HG03097 (cell line): ENCODE results near the gene DLX3.

ENCODE experiments used
- ATAC-seq: cut with Tn5 transposase; IDR thresholded peaks from one replicate; pipeline ENCODE4 v1.9.1; 2021; ENCODE audit not compliant: unreplicated experiment, low FRiP score

The DLX3 gene

DNA sequence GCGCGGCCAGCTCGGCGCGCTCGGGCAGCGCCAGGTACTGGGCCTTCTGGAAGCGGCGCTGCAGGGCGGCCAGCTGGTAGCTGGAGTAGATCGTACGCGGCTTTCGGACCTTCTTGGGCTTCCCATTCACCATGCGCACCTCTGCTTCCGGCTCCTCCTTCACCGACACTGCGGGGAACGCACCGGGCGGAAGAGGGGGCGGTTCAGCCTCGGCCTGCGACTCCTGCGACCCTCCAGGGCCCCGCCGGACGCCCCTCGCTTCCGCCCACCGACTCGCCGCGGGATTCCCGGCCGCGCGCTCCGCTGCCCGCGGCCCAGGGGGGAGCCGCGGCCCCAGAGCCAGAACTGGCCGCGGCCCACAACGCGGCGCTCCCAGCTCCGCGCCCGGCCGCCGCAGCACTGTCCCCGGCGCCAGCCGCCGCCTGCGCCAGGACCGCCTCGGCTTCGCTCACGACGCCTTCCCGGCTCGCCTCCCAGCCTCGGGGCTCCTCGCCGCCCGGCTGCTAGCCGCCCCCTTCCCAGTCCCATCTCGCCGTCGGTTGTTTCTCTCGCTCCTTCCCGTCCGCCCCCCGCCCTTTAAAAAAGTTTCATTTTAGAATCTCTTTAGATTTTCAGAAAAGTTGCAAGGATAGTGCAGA, 1.5 kb downstream of the DLX3 start:
- ATAC-seq: no peak

DNA sequence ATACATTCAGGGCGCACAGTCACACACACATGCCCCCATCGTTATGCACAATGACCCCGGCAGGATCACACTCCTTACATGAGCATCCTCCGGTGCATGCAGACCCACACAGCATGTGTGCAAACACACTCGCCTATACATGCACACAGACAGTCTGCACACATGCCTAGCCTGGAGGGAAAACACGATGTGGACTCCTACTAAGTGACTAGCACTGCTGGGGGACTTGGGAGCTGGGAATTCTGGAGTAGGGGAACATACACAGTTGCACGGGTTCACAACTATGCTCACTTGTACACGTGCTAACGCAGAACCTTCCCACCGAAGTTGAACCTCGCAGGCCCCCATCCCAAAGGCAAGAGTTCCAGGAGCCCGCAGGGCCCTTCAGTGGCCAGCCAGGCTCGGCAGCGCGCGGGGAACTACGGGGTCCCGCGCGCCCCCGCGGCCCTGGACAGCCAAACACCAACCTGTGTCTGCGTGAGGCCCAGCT, 2.0 kb downstream of the DLX3 start:
- ATAC-seq: no peak

DNA sequence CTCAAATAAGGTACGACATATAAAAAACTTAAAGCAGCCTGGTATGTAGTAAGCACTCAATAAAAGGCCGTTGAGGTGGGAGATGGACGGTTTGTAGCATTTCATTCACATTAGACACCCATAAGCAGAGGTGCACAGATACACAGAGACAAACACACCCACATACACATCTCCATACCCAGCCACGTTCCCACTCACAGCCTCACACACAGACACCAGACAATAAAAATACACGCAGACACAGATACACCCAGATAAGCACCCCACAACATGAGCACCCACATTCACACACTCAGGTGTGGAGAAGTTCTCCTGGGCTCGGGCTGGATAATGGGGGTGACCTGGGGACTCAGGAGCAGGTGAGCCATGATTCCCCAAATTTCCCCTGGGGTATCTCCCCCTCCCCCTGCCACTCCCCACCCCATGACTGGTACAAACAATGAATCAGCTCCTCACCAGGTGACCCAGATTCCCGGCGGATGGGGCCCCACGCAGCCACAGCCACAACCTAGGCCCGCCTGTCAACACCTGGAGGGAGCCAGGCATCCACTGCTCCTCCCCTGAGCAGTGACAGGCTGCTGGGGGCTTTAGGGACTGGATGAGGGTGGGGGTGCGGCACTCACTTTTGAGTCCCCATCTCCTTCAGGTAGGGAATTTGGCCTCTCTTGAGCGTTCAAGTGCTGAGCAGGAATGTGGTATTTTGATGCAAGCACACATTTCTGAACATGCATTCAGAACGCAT, 2.7 kb downstream of the DLX3 start:
- ATAC-seq: no peak

DNA sequence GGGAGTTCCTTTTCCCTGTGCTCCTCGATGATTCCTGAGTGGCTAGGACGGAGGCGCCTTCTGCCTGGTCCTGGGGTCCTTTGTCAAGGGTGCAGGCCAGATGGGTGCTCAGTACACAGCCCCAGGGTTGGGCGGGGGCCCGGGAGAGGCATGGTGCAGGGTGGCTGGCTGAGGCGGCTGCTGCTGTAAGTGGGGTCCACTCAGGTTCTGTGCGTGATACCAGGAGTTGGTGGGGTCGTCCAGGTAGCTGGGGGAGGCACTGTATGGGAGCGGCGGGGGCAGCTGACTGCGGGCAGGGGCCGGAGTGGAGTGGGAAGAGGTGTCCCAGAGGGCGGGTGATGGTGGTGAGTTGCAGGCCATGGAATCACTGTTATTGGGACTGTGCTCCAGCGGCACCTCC, 3.6 kb downstream of the DLX3 start:
- ATAC-seq: no peak

DNA sequence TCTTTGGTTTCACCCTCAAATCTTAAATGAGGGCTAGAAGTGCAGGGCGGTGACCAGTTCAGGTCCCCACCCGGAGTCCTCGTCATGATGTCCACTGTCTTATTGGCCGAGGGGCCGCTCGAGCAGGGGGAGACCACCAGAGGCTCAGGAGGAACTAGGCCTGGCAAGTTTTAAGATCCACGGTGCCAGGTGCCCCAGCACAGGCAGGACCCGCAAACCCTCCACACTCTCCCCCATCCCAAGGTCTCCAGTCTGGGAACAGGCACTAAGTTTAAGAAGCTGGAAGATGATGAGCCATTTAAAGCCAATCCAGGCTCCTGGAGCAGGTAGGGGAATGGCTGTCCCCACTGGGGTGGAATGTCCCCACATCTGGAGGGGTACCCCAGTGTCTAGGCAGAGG, 4.1 kb downstream of the DLX3 start:
- no peak for ATAC-seq

DNA sequence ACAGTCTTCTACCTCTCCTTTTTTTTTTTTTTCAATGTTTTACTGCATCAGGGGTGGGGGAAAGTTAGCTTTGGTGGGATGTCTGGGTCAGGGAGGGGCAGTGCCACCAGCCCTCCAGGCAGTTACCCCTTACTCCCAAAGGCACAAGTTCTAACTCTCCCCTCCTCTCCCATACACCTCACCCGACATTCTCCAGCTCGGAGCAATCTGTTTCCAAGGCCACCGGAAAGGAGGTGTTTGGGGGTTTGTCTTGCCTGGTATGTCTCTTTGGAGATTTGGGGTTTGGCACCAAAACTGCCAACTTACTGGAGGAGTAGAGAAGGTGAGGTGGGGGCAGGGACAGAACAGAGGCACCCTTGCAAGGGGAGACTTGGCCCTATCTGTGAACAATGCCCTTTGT, 4.7 kb downstream of the DLX3 start:
- no peak for ATAC-seq

DNA sequence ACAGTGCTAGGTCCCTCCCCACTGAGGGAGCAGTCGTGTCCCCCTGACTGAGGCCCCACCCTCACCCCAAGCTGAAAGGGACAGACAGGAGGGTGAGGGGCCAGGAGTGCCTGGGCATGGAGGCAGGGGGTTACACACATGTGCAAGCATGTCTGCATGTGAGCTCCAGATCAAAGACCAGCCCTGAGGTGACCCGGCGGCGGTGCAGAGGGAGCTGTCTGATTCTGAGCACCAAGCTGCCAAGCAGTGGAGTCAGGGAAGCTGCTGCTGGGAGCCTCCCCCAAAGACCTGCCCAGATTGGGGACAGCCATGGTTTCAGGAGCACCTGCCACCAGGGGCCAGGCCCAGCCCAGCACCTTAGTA, 5.5 kb downstream of the DLX3 start:
- ATAC-seq: no peak

DNA sequence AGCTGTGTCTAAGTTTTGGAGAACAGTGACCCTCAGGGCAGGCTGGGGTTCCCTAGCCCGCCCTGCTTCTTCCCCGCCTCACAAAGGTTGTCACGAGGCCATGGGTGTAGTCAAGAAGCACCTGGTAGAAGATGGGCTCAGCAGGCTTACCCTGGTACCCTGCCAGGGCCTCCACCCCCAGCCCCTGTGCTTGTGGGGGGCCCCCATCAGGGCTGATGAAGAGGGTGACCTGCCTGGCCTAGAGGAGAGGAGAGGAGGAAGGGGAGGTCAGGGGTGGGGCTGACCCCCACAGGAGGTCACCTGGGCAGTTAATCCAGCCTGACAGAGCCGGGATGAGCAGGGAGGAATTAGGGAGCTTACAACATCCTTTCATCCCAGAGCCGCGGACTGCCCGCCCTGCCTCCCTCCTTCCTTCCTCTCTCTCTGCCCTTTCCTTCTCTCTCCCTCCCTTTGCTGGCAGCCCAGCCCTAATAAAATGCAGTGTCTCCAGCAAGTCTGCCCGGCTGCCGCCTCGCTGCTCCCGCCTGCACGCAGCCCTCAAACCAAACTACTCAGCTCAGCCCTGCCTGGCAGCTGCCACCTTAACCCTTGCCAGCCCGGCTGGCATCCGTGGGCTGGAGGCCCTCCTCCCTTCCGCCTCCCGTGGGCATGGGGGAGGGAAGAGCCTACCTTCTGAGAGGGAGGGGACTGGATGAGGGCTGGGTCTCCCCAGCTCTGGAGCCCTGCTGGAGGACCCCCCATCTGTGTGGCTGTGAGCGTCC, 7.2 kb downstream of the DLX3 start:
- no peak for ATAC-seq

DNA sequence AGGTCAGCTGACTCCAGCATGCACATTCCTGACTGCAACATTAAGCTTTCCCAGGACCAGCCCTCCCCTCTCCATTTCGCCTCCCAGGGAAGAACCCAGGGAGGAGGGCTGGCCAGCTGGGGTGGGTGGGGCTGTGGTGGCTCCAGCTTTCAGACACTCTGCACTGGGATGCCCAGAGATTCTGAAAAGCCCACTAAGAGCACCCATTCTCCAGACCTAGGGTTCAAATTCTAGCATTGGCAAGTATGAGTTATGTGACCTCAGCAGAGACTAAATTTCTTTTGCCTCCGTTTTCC, 7.8 kb downstream of the DLX3 start:
- no peak for ATAC-seq

DNA sequence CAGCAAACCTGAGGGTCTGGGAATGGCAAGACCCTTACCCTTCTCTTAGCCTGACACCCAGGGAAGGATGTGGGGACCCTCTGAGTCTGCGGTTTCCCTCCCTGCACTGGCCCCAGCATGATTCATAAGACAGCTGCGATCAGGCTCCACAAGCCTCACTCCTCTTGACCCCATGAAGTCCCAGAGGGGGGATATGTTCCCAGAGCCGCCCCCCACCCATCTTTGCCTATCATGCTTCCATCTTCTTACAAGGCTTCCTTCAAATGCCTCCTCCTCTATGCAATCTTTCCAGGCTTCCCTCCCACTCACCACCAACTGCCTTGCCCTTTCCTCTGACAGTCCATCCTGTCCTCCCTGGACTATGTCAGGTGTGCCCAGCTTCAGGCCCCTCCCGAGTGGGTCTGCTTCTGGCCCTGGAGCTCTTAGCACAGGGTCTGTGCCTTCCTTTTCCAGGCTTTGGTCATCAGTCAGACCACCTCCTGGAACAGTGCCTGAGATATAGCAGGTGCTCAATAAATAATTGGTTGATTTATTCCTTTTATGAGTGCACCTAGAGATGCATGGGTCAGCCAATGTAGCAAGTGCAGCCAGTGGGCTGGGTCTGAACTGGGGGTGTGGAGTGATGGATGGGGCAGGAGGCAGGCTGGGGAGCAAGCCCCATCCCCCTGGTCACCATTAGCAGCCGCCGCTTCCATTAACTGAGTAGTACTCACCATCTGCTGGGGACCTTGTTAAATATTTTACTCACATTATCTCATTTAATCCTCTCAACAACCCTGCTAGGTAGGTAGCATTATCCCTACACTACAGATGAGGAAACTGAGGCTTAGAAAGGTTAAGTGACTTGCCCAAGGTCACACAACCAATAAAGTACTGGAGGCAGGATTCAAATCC, 8.4 kb downstream of the DLX3 start:
- no peak for ATAC-seq

DNA sequence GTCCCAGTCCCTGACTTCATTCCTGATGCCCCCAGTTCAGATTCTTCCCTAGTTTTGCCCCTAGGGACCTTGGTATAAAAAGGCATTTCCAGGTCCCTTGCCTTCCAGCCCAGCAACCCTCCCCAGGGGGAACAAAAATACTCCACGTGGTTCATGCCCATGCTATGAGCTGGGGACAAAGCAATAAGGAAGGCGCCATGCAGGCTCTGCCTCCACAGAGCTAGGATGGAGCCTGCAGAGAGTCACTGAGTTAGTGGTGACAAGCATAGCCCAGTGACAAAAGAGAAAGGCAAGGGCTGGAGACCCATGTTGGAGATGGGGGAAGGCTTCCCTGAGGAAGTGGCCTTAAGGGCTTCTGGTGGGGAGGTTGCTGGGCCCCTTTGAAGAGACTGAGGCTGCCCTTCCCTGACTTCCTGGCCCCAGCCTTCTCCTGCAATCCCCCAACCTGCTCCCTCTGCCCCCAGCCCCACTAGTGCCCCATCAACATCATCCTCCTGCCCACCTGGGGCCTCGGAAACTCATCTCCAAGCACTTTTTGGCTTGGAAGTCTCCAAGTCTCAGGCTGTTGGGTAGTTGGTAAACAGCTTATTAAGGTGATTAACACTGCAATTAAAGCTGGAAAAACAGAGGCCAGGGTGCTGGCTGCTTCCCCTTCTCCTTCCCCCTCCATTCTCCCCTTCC, 9.6 kb downstream of the DLX3 start:
- ATAC-seq: no peak

DNA sequence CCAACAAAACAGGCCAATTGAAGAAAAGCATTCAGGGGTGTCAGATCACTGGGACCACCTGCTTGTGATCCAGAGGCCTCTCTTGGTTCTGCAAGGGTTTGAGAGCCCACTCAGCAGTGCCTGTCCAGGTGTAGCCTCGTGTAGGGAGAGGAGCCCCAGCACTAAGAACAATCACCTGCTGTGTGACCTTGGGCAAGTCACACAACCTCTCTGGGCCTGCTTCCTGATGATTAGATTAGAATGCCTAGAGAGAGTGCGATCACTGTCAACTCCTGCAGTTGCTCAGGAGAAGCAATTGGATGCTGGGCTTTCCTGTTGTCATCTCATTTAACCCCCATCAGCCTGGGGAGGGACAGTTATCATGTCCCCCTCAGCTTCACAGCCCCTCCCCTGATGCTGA, 10.2 kb downstream of the DLX3 start:
- no peak for ATAC-seq

DNA sequence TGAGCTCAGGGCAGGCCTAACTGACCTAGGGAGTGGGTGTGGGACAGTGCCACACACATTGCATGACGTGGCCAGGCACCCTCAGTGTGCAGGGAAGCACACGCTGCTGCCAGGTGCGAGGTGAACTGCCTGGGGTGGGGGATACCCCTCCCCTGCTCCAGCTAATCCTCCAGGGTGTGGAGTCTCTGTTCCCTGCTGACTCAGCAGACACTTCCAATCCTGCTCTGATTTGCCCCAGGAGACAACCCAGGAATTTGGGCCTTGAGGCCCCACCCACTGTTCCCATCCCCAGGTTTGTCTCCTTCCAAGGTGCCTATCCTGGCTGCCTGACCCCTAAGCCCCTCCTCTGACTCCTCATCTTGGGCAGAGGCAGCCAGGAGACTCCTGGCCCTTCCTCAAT, 10.7 kb downstream of the DLX3 start:
- no peak for ATAC-seq

DNA sequence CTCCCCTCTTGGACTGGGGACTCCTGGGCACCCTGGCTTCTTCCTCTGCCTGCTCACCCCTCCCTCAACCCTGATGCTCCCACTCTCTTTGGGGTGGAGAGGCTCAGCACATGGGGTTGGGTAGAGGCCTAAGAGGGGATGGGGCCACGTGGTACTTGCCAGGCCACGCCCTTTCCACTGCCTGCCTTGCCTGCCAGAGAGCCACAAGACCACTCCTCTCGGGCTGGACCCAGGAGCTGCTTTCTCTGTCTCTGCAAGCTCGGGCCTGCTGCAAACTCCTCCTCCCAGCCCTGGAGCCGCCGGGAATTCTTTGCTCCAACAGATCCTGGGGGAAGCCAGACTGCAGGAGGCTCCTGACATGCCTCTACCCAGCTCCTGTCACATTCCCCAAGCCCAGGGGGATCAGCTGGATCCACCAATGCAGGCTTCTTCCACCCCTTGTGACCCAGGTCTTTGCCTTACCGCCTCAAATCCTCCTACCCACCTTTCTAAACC, 14.3 kb downstream of the DLX3 start:
- no peak for ATAC-seq

DNA sequence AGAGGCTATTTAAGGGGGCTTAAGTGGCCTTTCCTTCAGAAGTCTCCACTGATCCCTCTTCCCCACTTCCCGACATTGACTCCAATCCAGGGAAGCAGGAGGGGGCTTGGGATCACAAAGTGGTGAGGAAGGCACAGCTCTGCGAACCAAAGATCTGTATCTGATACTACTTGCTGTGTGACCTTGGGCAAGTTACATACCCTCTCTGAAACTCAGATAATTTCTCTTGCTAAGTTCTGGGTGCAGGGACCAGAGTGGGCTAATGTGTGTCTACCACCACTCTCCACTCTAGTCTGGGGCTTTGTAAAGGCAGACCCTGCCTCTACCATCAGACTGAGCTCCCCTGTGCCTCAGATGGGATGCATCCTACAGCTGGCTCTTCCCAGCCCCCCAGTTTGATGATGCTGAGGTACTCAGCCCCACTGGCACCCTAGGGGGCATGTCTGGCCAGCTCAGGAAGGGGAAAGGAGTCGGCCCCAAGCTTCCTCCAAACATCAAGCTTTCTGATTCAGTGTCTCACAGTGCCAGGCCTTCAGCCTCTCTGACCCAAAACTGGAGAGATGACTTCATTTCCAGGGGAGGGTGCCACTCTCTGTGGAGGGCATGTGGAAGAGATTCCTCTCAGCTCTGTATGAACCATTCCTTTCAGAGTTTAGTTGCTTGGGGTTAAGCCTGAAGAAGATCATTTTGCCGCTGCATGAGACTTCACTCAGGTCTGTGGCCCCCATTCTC, 15.1 kb downstream of the DLX3 start:
- ATAC-seq: no peak

DNA sequence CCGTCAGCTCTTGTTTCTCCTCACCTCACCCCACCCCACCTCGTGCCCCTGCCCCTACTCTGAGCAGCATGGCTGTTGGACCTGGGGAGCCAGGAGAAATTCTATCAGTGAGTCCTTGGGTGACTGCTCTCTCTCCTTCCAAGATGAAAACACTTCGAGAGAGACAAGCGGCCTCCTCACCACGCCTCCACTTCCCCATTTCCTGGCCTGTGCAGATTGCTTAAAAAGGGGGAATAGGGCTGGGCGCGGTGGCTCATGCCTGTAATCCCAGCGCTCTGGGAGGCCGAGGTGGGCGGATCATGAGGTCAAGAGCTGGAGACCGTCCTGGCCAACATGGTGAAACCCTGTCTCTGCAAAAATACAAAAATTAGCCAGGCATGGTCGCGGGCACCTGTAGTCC, 16.5 kb downstream of the DLX3 start:
- ATAC-seq: no peak

DNA sequence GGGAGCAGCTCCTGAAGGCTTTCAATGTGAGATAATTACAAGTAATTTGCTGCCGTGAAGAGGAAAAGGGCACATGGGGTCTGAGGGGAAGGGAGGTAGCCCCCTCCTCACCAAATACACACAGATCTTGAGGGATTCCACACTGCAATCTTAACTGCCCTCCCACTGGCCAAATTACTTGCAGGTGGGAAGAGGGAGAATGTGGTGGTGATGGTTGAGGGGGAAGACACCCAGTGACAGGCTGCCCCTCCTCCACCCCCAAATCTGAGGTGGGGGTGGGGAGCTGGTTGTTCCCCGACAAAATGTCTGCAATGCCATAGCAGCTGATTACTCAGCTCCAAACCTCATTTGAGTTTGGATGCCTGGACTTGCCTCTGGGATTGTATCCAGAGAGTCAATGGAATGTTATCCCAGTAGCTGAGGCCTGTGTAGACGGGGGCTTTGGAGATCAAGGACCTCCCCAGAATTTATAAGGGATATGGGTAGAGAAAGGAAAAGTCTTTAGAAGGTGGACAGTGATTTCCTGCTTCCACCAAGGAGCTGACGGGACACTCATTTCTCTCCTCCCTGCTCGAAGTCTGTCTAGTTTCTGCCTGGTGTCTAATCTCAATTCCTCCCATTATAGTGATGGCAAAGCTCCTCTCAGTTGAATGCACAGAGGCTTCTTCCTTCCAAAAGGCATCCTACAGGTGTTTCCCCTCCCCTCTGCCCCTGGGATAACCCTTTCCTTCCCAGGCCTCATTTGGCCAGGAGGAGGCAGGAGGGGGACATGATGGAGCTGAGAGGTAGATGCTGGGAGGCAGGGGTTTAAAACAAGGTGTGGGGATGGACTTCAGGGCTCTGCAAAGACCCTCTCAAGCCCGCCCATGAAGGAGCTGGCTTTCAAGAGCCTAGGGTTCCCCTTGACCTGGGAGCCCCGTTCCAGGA, 17.3 kb downstream of the DLX3 start:
- ATAC-seq: no peak

DNA sequence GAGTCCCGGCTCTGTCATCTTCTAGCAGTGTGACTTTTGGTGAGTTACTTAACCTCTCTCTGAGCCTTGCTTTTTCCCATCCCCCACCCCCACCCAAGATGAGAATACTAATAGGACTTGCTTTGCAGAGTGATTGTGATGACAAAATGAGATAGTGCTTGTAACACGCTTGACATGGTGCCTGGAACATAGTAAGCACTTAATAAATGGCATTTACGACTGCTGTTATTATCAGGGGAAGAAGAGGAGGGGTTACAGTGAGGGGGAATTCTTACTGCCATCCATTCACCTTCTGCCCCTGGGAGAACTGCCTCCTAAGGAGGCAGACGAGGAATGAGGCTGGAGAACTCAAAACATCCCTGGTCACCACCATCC, 18.2 kb downstream of the DLX3 start:
- no peak for ATAC-seq
